Peyer's patch (tissue), 4 donors: ENCODE results near the gene BMP6.
A peak's percentile ranks its signal among the peaks of the same experiment; 100 is the strongest.

Source experiments
- CTCF ChIP-seq, 6 experiments: fragments of 450-650 bp in 4 of 6; fragments of 200-600 bp in 2 of 6; sonication (generic) in 1 of 6; IDR thresholded peaks; one replicate each; pipeline ENCODE4 v1.5.1; 2017 to 2019; ENCODE audit warnings: antibody characterized with exemption in 6 of 6, mild to moderate bottlenecking in 3 of 6, moderate library complexity in 1 of 6
- POLR2A ChIP-seq, 2 donors: fragments of 450-650 bp; IDR thresholded peaks; one replicate each; pipeline ENCODE4 v1.5.1; 2017; ENCODE audit warnings: antibody characterized with exemption in 2 of 2, mild to moderate bottlenecking in 2 of 2, moderate library complexity in 2 of 2

DNA sequence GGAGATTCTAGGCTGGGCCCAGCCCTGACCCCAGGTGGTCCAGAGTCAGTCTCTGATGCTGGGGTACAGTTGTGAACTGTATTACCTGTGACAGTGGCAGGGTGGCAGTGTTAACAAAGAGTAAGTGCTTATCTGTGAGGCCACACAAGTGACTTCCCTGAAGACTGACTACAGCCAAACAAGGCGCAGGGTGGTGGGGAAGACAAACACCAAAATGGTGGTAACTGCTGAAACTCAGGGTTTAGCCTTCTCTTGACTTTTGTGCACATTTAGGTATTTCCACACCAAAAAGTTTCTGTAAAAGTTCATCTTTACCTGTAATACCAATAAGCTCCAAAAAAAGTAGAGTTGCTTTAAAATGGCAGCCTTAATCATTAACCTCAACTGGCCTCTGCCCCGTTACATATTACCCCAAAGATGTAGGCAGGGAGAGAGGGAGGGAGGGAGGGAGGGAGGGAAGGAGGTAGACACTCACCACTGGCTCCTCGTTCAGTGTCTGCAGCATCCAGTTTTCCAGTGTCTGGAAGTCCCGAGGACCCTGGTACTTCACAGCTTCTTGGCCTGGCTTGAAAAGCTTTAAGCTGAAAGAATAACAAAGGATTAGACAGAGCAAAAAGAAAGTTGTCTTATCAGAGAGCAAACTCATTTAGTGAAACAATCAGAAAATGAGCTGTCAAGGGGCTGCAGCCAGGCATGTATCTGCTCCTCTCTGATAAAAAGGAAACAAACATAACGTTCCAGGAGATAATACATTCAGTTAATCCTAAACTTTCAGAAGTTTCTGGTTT, 173.4 kb downstream of the BMP6 start:
- no peak for TF ChIP-seq POLR2A (IDR thresholded peaks at IDR 0.05)
- peak in 3 of 6 experiments; percentile 64 to 73 (median 68) for TF ChIP-seq CTCF (IDR thresholded peaks at IDR 0.05)
